SKM-1 (cell line): ENCODE data around the gene VMO1.
"Not testable (repeated sequence)": the region's sequence is repeated elsewhere in the genome, so short reads cannot be mapped to it uniquely, and the experiment has no call there.

Experiments used
- DNase-seq: peaks from one replicate; lab custom pipeline; 2025; ENCODE audit not compliant: unreplicated experiment; lab: John Stamatoyannopoulos, UW

Gene VMO1, protein sequence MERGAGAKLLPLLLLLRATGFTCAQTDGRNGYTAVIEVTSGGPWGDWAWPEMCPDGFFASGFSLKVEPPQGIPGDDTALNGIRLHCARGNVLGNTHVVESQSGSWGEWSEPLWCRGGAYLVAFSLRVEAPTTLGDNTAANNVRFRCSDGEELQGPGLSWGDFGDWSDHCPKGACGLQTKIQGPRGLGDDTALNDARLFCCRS

DNA sequence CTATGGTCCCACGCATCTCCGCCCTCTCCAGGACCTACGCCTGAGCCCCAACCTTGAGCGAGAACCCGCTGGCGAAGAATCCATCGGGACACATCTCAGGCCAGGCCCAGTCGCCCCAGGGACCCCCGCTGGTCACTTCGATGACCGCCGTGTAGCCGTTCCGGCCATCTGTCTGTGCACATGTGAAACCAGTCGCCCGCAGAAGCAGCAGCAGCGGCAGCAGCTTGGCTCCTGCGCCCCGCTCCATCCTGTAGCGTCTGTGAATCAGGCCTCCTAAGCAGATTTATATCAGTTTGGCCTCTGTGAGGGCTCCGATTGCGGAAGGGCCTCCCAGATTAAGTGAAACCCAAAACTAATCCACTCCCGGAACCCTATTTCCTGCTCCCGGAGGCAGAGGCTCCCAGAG, at the start of gene VMO1:
Gene VMO1 (minus strand): TSS at position 259 of the 406 bp plus-strand sequence. CDS start 12 bp downstream, at position 247.
- no peak for DNase-seq

DNA sequence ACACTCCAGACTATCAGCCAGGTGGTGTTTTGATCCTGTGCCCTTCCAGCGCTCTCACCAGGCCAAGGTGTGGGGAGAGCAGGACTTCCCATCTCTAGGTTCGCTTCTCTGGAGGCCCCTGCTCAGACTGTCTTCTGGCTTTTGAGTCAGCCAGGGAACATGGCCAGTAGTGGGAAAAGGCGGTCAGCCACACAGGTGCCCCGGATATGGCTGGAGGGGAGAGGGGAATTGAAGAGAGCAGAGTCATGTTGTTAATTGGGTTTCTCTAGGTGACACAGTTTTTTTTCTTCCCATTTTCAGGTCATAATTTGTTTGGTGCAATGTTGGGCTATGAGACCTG, 48.5 kb upstream of the VMO1 start:
- DNase-seq: no peak

DNA sequence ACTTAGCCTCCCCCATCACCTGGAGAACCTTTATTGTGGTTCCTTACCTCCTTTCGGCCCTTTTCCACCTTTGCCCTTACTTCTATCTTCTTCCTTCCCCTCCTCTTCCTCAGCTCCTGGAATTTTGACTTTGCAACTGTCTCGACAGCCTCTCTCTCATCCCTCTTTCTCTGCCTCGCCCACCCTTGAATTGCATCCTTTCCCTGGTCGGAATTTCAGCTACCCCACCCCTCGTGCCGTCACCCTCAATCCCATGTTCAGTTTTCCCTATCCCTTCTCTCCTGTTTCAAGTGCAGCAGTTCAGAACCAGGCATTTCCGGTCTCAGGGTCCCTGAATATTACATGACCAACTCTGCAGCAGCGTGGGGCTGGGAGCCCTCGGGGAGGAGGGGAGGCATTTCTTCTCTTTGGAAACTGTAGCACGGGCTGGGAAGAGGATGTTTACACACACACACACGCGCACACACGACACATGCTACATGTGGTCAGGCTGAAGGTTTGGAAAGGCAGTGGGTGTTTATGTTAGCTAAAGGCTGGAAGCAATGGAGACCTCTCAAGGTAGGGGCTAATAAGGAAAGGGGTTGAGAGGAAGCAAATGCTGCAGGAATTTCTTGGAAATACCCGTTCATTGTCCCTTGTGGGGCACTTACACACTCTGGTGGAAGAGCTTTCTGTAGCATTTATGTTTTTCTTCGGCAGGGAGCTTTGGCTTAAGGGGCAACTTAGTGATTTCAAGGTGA, 47.9 kb upstream of the VMO1 start:
- DNase-seq: no peak

DNA sequence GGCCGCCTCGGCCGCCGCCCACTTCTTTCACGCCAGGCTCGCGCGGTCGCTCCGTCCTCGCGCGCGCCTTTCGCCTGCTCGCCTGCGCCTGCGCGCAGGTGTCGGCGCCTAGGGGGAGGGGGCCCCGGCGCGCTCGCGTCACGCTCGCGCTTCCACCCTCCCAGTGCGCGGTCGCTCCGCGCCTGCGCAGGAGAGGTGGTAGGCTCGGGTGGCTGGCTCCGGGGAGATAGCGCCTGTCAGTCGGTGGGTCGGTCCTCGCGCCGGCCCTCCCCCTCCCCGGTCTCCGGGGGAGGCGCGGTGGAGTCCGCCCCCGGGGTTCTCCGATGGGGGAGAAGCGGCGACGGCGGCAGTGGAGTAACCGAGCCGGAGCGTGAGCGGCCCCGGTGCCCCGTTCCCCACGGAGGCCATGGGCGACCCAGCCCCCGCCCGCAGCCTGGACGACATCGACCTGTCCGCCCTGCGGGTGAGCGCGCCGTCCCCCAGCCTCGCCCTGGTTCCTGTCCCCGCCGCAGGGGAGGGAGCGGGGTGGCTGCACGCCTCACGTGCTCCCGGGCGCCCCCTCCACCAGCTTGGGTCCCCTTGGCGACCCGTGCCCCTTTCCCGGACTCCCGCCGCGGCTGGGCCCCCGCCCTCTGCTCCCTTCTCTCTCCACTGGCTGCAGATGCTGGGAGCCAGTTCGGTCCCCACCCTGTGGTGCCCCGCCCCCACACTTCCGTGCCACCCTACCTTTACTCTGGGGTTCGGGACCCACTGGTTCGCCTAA, 47.2 kb upstream of the VMO1 start, which contains the start of gene MINK1:
Gene MINK1 (plus strand): TSS at position 163 of the 763 bp plus-strand sequence. CDS start 244 bp downstream, at position 407.
- peak; percentile 23 for DNase-seq

DNA sequence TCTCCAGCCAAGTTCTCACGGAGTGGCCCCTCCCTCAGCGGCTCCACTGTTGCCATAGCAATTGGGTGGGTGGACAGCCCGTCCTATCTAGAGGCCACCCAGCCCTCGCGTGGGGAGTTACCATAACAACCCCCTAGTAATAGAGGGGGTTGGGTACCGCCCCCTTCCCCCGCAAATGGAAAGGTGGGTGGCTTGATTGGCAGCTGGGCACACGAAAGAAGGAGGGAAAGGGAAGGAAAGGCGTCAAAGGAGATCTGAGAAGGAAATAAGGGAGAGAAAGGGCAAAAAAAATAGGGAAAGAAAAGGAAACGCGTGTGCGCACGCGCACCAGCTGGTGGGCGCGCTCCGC, 46.6 kb upstream of the VMO1 start:
- DNase-seq: not testable (repeated sequence)

DNA sequence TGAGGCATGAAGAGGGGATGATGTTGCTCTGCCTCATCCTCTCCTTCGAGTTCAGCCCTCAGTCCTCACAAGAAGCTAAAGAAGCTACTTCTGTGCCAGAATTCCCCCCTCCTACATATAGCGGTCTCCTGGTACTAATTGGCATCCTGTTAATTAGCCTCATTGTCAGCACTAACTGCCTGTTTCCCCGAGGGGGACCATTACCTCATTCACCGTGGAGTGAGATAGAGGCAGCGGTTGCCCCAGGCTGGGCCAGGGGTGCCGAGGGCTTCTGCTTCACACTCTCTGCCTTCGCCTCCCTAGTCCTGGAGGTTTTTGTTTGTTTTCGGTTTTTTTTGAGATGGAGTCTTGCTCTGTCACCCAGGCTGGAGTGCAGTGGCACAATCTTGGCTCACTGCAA, 41.2 kb upstream of the VMO1 start:
- DNase-seq: no peak

DNA sequence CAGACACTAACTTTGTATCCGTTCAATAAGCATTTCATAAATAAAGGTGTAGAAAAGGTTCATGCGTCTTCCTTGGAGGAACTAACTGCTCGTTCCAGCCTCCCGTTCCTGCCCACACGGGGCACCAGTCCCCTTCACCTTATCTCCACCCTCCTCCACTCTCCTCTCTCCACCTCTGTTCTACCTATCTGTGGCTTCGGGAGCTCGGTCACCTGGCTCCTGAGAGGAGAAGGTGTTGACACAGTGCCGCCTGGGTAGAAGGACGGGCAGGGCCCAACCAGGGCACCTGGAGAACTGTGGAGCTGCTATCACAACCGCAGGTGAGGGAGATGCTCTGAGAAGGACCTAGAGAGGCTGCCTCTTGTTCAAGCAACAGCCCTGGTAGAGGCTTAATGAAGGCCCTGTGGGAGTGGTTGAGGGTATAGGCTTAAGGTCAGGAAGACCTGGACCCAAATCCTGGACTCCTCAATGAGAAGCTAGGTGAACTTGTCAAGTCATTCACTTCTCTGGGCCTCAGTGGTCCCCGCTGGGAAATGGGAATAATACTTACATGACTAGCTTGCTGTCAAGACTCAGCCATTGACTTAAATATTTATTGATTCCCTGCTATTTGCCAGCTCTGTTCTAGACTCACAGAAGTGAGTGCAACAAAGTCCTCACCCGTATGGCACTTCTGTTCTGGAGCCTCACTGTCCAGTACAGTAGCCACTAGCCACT, 37.4 kb upstream of the VMO1 start:
- DNase-seq: no peak

DNA sequence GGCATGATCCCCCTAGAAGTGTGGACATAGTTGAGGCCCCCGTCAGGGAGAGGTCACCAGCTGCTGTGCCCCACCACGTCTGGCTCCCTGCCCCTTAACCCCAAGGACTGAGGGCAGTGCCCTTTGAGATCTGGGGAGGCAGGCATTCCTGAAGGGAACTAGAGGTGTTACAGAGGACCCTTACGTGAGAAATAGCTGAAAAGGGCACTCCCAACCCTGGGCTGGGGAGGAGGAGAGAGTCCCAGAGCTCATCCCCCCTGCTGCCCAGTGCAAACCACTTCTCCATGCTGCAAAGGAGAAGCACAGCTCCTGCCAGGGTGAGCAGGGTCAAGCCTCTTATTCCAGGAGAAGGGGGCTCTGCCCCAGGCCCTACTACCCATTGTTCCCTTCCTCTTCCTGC, 36.7 kb upstream of the VMO1 start:
- no peak for DNase-seq

DNA sequence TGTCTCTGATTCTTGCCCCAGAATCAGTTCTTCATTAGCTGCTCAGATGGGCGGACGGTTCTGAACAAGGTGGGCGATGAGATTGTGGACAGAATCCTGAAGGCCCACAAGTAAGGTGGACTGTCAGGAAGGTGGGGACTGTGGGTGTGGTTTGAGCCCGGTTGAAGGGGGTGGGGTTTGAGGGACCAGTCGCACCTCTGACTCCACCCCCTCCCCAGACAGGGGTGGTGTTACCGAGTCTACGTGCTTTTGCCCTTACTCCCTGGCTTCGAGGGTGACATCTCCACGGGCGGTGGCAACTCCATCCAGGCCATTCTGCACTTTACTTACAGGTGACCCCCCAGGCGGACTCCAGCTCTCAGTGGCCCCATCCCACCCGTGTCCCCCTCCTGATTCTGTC, 32.1 kb upstream of the VMO1 start:
- DNase-seq: no peak

DNA sequence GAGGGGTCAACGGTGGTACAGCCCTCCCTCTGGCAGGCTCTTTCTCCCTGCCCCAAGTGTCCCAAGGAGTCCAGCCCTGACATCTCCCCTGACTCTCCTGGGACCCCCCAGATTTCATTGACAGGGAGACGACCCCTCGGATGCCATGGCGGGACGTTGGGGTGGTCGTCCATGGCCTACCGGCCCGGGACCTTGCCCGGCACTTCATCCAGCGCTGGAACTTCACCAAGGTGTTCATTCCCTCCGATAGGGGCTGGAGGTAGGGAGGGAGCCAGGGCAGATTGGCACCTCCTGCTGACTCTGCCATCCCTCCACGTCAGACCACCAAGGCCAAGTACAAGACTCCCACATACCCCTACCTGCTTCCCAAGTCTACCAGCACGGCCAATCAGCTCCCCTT, 30.7 kb upstream of the VMO1 start:
- no peak for DNase-seq

DNA sequence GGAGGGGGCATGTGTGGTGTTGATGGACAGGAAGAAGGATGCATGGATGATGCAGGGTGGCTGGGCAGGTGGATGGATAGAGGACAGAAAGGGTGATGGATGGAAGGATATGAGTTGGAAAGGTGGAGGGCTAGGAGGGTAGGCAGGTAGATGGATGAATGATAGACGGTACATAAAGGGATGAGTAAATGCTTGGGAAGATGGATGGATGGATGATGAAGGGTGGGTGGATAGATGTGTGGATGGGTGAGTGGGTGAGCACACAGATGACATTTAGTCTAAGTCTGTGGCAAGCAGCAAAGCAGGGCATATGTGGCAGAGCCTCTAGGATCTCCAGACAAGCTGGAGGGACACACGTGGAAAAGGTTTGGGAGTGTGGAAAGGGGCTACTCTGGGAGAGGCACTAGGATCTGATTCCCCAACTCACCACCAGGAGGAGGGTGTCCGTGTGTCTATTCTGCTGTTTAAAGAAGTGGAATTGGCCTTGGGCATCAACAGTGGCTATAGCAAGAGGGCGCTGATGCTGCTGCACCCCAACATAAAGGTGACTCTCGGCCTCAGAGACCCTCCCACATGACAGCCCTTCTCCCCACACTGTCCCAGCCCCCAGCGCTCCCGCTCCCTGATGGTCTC, 29.0 kb upstream of the VMO1 start:
- no peak for DNase-seq

DNA sequence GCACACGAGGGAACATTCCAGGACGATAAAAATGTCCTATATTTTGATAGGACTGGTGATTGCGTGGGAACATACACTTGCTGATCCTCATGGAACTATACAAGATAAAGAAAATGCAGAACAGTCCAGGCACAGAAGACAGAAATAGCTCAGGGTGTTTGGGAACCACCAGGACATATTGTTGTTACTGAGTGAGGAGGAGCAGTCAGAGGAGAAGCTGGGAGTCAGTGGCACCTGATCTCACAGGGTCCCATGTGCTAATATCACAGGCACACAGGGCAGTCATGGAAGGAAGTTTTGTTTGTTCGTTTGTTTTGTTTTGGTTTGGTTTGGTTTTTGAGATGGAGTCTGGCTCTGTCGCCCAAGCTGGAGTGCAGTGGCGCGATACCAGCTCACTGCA, 26.5 kb upstream of the VMO1 start:
- DNase-seq: no peak

DNA sequence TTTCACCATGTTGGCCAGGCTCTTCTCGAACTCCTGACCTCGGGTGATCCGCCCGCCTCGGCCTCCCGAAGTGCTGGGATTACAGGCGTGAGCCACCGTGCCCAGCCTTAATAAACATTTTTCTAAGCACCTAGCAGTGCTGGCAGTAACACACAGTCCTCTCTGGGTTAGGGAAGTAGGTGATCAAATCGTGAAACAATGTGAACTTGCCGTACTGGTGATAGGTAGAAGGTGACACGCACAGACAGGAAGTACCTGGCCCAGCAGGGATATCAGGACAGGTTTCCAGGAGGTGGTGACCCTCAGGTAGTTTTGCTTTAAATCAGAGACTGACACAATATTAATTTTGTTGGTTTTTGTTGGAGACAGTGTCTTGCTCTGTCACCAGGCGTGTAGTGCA, 25.3 kb upstream of the VMO1 start:
- DNase-seq: no peak

DNA sequence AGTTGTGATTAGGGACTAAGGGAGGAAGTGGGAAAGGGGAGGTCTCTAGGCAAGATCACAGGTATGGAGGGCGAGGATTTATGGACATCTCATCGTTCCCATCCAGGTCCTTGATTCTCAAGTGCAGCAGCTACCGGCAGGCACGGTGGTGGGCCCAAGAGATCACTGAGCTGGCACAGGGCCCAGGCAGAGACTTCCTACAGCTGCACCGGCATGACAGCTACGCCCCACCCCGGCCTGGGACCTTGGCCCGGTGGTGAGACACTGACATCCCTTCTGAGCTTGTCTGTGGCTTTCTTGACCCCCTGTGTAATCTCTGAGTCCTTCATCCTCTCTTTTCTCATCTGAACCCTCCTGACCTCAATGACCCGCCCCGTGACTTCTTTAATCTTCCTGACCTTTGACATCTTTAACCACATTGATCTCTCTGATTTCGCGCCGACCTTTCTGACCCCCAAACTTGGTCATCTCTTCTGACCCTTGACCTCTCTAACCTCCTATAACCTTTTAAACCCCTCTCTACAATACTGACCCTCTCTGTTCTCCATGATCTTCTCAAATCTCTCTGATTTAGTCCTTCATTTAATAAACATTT, 24.6 kb upstream of the VMO1 start:
- no peak for DNase-seq

DNA sequence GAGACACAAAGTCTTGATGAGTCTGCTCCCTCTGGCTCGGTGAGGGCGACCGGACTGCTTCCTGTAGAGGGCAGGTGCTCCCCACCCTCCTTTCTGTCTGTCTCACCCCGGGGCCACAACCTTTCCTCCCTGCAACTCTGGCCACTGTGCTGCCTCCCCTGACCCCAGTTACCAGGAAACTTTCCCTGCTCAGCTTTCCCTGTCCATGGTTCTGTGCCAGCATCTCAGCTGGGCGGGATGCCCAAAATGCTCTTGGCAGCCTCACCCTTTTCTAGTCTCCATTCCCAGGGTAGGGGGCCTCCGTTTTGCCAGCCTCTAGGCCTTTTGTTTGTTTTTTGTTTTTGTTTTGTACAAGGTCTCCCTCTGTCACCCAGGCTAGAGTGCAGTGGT, 22.2 kb upstream of the VMO1 start:
- DNase-seq: no peak

DNA sequence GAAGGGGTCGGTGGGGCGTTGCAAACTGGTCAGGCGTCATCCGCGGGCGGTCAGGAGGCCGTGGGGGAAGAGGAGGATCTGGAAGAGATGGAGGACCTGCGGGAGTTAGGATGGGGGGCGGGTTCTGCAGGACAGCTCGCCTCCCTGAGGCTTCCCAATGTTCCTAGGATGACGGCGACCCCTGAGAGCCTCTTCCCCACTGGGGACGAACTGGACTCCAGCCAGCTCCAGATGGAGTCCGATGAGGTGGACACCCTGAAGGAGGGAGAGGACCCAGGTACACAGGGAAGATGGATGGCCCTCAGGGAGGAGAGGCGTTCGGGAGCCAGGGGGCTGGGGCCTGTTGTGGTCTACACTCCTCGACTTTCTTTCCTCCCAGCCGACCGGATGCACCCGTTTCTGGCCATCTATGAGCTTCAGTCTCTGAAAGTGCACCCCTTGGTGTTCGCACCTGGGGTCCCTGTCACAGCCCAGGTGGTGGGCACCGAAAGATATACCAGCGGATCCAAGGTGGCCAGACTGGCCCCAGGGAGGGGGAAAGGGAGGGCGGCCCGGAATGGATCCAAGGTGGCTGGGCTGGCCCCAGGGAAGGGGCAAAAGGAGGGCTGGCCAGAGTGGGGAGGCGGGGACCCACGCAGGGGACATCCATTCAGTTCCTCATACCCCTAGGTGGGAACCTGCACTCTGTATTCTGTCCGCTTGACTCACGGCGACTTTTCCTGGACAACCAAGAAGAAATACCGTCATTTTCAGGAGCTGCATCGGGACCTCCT, 21.6 kb upstream of the VMO1 start:
- DNase-seq: no peak

DNA sequence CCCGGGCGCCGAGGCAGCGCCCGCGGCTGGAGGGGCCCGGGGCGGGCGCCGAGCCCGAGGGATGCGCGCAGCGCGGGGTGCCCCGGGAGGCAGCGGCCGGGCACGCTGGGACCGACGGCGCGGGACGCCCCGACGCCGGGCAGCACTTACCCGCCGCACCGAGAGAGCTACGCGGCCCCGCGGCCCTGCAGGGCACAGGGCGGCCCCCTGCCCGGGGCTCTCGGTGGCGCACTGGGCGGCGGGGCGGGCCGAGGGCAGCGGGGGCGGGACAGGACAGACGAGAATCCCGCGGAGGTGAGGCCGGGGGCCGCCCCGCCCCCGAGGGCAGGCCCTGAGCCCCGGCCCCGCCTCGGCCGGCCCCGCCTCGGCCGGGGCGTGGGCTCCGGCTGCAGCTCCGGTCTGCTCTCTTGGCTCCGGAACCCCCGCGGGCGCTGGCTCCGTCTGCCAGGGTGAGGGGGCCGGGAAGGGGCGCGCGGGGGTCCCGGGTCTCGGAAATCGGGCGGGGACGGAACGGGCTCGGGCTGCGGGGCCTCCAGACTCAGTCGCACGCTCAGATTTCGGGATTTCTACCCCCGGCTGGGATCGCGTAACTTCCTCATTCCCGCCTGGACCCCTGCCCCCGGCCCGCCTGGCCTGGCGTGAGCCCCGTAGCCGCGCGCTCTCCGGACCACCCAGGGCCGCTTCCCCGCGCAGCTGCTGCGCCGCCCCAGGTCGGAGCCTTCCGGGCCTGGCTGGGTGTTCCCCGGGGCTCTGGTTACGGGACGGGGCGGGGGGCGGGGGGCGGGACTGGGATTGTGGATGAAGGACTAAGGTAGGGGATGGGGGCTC, 20.8 kb upstream of the VMO1 start, which contains the start of gene PLD2:
Gene PLD2 (plus strand): TSS at position 376 of the 828 bp plus-strand sequence. CDS start 621 bp downstream, outside the sequence.
- DNase-seq: no peak

DNA sequence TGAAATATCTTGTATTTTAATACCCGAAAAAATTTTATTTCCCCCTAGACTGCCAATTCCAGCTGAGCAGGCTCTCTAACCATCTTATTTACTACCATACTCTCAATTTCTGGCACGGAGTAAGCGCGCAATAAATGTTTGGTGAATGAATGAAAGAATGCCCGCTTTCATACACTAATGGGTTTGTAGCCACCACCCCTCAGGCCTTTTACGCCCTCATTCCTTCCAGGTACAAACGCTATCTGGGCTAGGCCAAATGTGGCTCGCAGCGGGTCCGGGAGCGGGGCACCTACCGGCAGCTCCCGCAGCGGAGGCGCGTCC, 20.3 kb upstream of the VMO1 start:
- DNase-seq: no peak

DNA sequence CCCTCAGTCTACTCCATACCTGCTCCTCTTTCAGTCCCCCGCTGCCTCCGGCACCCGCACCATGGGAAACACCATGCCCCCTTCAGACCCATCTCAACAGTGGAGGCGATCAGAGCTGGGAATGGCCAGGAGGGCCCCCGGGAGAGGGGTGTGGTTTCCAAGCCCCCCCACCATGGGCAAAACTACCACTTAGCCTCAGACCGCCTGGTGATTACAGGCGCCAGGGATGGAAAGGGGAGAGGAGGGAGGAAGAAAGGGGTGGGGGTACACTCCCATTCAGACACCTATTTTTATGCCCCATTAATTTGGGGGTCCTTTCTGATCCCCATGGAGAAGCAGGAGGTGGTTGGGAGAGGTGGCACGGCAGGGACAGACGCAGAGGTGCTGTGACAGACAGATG, 16.1 kb upstream of the VMO1 start, which contains the start of gene C17orf114:
Gene C17orf114 (minus strand): TSS at position 101 of the 400 bp plus-strand sequence.
- DNase-seq: no peak
